Loucy (cell line): ENCODE measurements around the gene GTF3C1.

Experiments used
- CTCF ChIP-seq: fragments of 200-600 bp; sonication (generic); conservative IDR thresholded peaks from 2 replicates; pipeline ENCODE4 v1.5.1; 2014; ENCODE audit warnings: mild to moderate bottlenecking, antibody characterized with exemption, low read length
- EZH2phosphoT487 ChIP-seq: fragments of 200-600 bp; IDR thresholded peaks from 2 replicates; pipeline ENCODE4 v1.6.1; 2018; ENCODE audit warnings: antibody characterized with exemption, mild to moderate bottlenecking, moderate library complexity, borderline replicate concordance

- TF ChIP-seq CTCF (no peak), EZH2phosphoT487 (no peak)
These were observed 37.0 kb upstream of the GTF3C1 start for GRCh38 chr16:27586711-27587110.
